Liver (tissue), 9 donors: Measurements from ENCODE around the gene VEPH1. TPM values are rescaled to one million over a fixed set of nuclear protein-coding genes. Genes with fewer than 3 reads are reported as not detected.

Experiments used
- DNase-seq: peaks from one replicate; pipeline ENCODE4 v3.0.0-alpha.2; 2017; ENCODE audit warnings: low spot score
- H3K27ac ChIP-seq, 2 donors: one replicate each; pipeline ENCODE4 v1.7.0; 2013; ENCODE audit warnings: inconsistent platforms in 2 of 2, low read length in 2 of 2, control low read depth in 1 of 2, low read depth in 1 of 2, mild to moderate bottlenecking in 1 of 2
- H3K27me3 ChIP-seq, 4 donors: one replicate each; pipeline versions ENCODE4 v1.6.1 to v1.7.0; 2013; ENCODE audit warnings: low read length in 3 of 4, inconsistent platforms in 1 of 4, mild to moderate bottlenecking in 1 of 4, moderate library complexity in 1 of 4; ENCODE audit not compliant: control insufficient read depth in 4 of 4, insufficient read depth in 4 of 4
- H3K36me3 ChIP-seq, 4 donors: one replicate each; pipeline versions ENCODE4 v1.6.1 to v1.7.0; 2013; ENCODE audit warnings: low read length in 3 of 4, mild to moderate bottlenecking in 3 of 4, low read depth in 1 of 4, moderate library complexity in 1 of 4; ENCODE audit not compliant: control insufficient read depth in 4 of 4, insufficient read depth in 3 of 4
- H3K4me1 ChIP-seq, 4 donors: one replicate each; pipeline versions ENCODE4 v1.6.1 to v1.7.0; 2013; ENCODE audit warnings: low read length in 3 of 4, mild to moderate bottlenecking in 3 of 4, moderate library complexity in 1 of 4; ENCODE audit not compliant: control insufficient read depth in 4 of 4, insufficient read depth in 4 of 4
- H3K4me3 ChIP-seq, 3 donors: one replicate each; pipeline versions ENCODE4 v1.6.1 to v1.7.0; 2013; ENCODE audit warnings: low read length in 3 of 3, control low read depth in 1 of 3, low read depth in 1 of 3, mild to moderate bottlenecking in 1 of 3
- H3K9ac ChIP-seq, 2 donors: one replicate each; pipeline ENCODE4 v1.7.0; 2013; ENCODE audit warnings: low read length in 2 of 2, mild to moderate bottlenecking in 2 of 2, moderate library complexity in 2 of 2, control low read depth in 1 of 2, low read depth in 1 of 2
- H3K9me3 ChIP-seq, 4 donors: one replicate each; pipeline versions ENCODE4 v1.6.1 to v1.7.0; 2013; ENCODE audit warnings: low read length in 3 of 4; ENCODE audit not compliant: control insufficient read depth in 4 of 4
- EGR1 ChIP-seq, 2 donors: IDR thresholded peaks; 2 replicates each; pipeline ENCODE4 v1.6.1; 2016 to 2018; ENCODE audit warnings: antibody characterized with exemption in 2 of 2, low read depth in 2 of 2
- FOXA1 ChIP-seq: IDR thresholded peaks from 2 replicates; pipeline ENCODE4 v1.6.1; 2016; ENCODE audit warnings: antibody characterized with exemption
- GABPA ChIP-seq, 2 donors: IDR thresholded peaks in 1 of 2; conservative IDR thresholded peaks in 1 of 2; 2 replicates each; pipeline ENCODE4 v1.6.1; 2016; ENCODE audit warnings: antibody characterized with exemption in 2 of 2, mild to moderate bottlenecking in 1 of 2, moderate library complexity in 1 of 2
- HNF4A ChIP-seq, 2 donors: conservative IDR thresholded peaks; 2 replicates each; pipeline ENCODE4 v1.6.1; 2016; ENCODE audit warnings: antibody characterized with exemption in 2 of 2, mild to moderate bottlenecking in 2 of 2
- HNF4G ChIP-seq: IDR thresholded peaks from 2 replicates; pipeline ENCODE4 v1.6.1; 2016; ENCODE audit warnings: antibody characterized with exemption
- JUND ChIP-seq, 2 donors: IDR thresholded peaks; 2 replicates each; pipeline ENCODE4 v1.6.1; 2016; ENCODE audit warnings: antibody characterized with exemption in 2 of 2
- NR2F2 ChIP-seq: IDR thresholded peaks from 2 replicates; pipeline ENCODE4 v1.6.1; 2016; ENCODE audit warnings: antibody characterized with exemption
- RXRA ChIP-seq, 2 donors: IDR thresholded peaks; 2 replicates each; pipeline ENCODE4 v1.6.1; 2017 to 2018; ENCODE audit warnings: antibody characterized with exemption in 2 of 2, mild to moderate bottlenecking in 1 of 2
- TAF1 ChIP-seq: conservative IDR thresholded peaks from 2 replicates; pipeline ENCODE4 v1.6.1; 2016; ENCODE audit warnings: antibody characterized with exemption, mild to moderate bottlenecking
- YY1 ChIP-seq: IDR thresholded peaks from 2 replicates; pipeline ENCODE4 v1.6.1; 2016; ENCODE audit warnings: antibody characterized with exemption, mild to moderate bottlenecking
- whole genome bisulfite sequencing: extraction: QIAGEN DNeasy Blood & Tissue Kit; methylation state at CpG from one replicate; pipeline ENCODE4 v1.1.7; 2013; 5-methylcytosine and 5-hydroxymethylcytosine counted together
- polyA plus RNA-seq, 2 donors: library from polyadenylated mRNA; stranded (reverse) in 1 of 2; unstranded in 1 of 2; fragments of 200-250 nt in 1 of 2; fragments of >200 nt in 1 of 2; fragmentation: Nextera tagmentation in 1 of 2; extraction: Ambion mirVana in 1 of 2; gene quantifications; one replicate each; pipeline versions ENCODE4 v1.2.1 to v1.2.3, GENCODE V29; 2013 to 2015
- total RNA-seq, 2 donors: library from RNA; depleted of rRNA; stranded (reverse); fragments of >200 nt; gene quantifications; one replicate each; pipeline ENCODE4 v1.2.3, GENCODE V29; 2014
- TF ChIP-seq, protein P1 (sequence below): IDR thresholded peaks from 2 replicates; pipeline ENCODE4 v1.6.1; 2016; ENCODE audit warnings: antibody characterized with exemption, mild to moderate bottlenecking
- TF ChIP-seq, protein P2 (sequence below): IDR thresholded peaks from 2 replicates; pipeline ENCODE4 v1.6.1; 2016; ENCODE audit warnings: antibody characterized with exemption
- TF ChIP-seq, protein P3 (sequence below): IDR thresholded peaks from 2 replicates; pipeline ENCODE4 v1.6.1; 2016; ENCODE audit warnings: antibody characterized with exemption
- TF ChIP-seq, protein P4 (sequence below): IDR thresholded peaks from 2 replicates; pipeline ENCODE4 v1.6.1; 2016; ENCODE audit warnings: antibody characterized with exemption
- donor health status: healthy.
- donor health status: healthy.
- donor health status: healthy.
- donor health status: healthy.
- donor health status: healthy.

The VEPH1 gene
- total and polyA plus RNA-seq, 4 donors: 0.60 to 3.3 (median 1.2) TPM

DNA sequence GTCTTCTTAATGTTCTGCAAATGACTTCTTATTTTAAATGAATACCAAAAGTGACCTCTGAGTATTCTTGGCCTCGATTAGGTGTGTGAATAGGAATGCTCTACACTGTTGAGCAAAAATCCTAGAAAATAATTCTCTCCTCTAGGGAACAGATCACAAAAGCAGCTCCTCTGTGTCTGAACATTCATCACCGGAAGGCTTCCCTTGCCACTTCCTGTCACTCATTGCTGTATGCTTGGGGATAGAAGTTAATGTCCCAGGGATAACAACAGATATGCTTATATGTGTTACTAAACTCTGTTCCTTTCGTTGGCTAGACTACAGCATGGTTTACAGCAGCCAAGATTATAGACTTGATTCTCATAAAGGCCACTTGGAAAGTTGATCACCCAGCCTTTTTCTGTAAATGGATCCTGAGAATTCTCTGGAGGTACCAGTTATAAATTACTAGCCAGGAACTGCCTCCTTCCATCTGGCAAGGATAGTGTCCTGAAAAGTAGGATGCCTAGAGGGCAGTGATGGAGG lies 82.5 kb downstream of the VEPH1 start:
- Histone ChIP-seq H3K27ac (no peak overlapping the region), H3K9ac (no peak overlapping the region), H3K9me3 (peaks cover 0 to 3% (median 0%) of the 10 kb centered on the region in 4 donors), H3K4me3 (no peak overlapping the region), H3K4me1 (no peaks in the 10 kb centered on the region), H3K27me3 (no peaks in the 10 kb centered on the region), H3K36me3 (no peaks in the 10 kb centered on the region)
- 72% methylated on average over 3 of the region's 3 CpGs for whole genome bisulfite sequencing
- DNase-seq: no peak
- TF ChIP-seq RXRA (IDR thresholded peaks at IDR 0.05) (no peak), TAF1 (no peak), GABPA (IDR thresholded peaks at IDR 0.05 in 1 of 2, conservative IDR thresholded peaks at IDR 0.05 in 1 of 2) (no peak), EGR1 (IDR thresholded peaks at IDR 0.05; ENCODE audit: low read depth in 2 of 2) (no peak), FOXA1 (no peak)
- TF ChIP-seq, protein P1, sequence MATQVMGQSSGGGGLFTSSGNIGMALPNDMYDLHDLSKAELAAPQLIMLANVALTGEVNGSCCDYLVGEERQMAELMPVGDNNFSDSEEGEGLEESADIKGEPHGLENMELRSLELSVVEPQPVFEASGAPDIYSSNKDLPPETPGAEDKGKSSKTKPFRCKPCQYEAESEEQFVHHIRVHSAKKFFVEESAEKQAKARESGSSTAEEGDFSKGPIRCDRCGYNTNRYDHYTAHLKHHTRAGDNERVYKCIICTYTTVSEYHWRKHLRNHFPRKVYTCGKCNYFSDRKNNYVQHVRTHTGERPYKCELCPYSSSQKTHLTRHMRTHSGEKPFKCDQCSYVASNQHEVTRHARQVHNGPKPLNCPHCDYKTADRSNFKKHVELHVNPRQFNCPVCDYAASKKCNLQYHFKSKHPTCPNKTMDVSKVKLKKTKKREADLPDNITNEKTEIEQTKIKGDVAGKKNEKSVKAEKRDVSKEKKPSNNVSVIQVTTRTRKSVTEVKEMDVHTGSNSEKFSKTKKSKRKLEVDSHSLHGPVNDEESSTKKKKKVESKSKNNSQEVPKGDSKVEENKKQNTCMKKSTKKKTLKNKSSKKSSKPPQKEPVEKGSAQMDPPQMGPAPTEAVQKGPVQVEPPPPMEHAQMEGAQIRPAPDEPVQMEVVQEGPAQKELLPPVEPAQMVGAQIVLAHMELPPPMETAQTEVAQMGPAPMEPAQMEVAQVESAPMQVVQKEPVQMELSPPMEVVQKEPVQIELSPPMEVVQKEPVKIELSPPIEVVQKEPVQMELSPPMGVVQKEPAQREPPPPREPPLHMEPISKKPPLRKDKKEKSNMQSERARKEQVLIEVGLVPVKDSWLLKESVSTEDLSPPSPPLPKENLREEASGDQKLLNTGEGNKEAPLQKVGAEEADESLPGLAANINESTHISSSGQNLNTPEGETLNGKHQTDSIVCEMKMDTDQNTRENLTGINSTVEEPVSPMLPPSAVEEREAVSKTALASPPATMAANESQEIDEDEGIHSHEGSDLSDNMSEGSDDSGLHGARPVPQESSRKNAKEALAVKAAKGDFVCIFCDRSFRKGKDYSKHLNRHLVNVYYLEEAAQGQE: no peak
- TF ChIP-seq, protein P2, sequence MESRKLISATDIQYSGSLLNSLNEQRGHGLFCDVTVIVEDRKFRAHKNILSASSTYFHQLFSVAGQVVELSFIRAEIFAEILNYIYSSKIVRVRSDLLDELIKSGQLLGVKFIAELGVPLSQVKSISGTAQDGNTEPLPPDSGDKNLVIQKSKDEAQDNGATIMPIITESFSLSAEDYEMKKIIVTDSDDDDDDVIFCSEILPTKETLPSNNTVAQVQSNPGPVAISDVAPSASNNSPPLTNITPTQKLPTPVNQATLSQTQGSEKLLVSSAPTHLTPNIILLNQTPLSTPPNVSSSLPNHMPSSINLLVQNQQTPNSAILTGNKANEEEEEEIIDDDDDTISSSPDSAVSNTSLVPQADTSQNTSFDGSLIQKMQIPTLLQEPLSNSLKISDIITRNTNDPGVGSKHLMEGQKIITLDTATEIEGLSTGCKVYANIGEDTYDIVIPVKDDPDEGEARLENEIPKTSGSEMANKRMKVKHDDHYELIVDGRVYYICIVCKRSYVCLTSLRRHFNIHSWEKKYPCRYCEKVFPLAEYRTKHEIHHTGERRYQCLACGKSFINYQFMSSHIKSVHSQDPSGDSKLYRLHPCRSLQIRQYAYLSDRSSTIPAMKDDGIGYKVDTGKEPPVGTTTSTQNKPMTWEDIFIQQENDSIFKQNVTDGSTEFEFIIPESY: no peak
- TF ChIP-seq, protein P3, sequence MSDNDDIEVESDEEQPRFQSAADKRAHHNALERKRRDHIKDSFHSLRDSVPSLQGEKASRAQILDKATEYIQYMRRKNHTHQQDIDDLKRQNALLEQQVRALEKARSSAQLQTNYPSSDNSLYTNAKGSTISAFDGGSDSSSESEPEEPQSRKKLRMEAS: no peak

DNA sequence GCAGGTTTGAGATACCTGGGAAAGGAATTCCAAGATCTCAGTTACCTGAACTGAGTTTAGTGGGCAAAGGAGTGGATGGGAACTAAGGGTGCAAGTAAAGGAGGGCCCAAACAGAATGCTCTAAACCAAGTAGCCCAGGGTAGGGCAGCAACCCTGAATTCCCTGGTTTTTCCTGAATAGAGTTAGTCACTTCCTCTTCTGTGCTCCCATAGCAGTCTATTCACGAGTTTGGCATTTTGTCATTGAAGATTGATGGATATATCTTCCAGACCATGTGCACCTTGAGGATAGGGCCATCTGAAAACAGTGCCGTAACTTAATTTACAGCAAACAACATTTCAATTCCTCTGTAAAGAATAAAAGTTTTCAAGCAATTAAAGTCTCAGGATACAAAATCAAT lies 85.1 kb downstream of the VEPH1 start:
- no peaks in the 10 kb centered on the region for H3K4me1 ChIP-seq
- H3K27me3 ChIP-seq: no peaks in the 10 kb centered on the region
- no peak for DNase-seq
- H3K4me3 ChIP-seq: no peak overlapping the region
- no peak overlapping the region for H3K27ac ChIP-seq
- no peak overlapping the region for H3K9ac ChIP-seq
- H3K9me3 ChIP-seq: peaks cover 0 to 3% (median 0%) of the 10 kb centered on the region in 4 donors
- H3K36me3 ChIP-seq: no peaks in the 10 kb centered on the region
- TF ChIP-seq, protein P4, sequence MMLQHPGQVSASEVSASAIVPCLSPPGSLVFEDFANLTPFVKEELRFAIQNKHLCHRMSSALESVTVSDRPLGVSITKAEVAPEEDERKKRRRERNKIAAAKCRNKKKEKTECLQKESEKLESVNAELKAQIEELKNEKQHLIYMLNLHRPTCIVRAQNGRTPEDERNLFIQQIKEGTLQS: no peak
- TF ChIP-seq JUND (IDR thresholded peaks at IDR 0.05) (no peak), FOXA1 (no peak), HNF4G (no peak), RXRA (IDR thresholded peaks at IDR 0.05) (no peak), HNF4A (conservative IDR thresholded peaks at IDR 0.05) (no peak), TAF1 (no peak), NR2F2 (no peak), YY1 (no peak)
- TF ChIP-seq, protein P3: no peak
- WGBS: 76% methylated on average over 2 of the region's 2 CpGs
